MM.1S (cell line): ENCODE results near the gene MISP3.
"Not testable (repeated sequence)": the region's sequence is repeated elsewhere in the genome, so short reads cannot be mapped to it uniquely, and the experiment has no call there.

Experiments
- EZH2 ChIP-seq: fragments of 300-600 bp; sonication (generic); optimal IDR thresholded peaks from 2 replicates; pipeline ENCODE3; 2017; ENCODE audit warnings: low read depth, mild to moderate bottlenecking, antibody characterized with exemption, low read length, mixed read lengths
- EZH2phosphoT487 ChIP-seq: fragments of 300-600 bp; sonication (generic); IDR thresholded peaks from 2 replicates; pipeline ENCODE4 v1.6.1; 2018; ENCODE audit warnings: antibody characterized with exemption, low read length
- TF ChIP-seq, protein P1 (sequence below): fragments of 300-600 bp; sonication (generic); IDR thresholded peaks from 2 replicates; pipeline ENCODE4 v1.5.1; 2016; ENCODE audit warnings: antibody characterized with exemption, low read length, mixed read lengths

GRCh38 chr19:14047866-14048265, 24.7 kb upstream of the MISP3 start:
- TF ChIP-seq, protein P1, sequence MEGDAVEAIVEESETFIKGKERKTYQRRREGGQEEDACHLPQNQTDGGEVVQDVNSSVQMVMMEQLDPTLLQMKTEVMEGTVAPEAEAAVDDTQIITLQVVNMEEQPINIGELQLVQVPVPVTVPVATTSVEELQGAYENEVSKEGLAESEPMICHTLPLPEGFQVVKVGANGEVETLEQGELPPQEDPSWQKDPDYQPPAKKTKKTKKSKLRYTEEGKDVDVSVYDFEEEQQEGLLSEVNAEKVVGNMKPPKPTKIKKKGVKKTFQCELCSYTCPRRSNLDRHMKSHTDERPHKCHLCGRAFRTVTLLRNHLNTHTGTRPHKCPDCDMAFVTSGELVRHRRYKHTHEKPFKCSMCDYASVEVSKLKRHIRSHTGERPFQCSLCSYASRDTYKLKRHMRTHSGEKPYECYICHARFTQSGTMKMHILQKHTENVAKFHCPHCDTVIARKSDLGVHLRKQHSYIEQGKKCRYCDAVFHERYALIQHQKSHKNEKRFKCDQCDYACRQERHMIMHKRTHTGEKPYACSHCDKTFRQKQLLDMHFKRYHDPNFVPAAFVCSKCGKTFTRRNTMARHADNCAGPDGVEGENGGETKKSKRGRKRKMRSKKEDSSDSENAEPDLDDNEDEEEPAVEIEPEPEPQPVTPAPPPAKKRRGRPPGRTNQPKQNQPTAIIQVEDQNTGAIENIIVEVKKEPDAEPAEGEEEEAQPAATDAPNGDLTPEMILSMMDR = not testable (repeated sequence)
- TF ChIP-seq EZH2, EZH2phosphoT487: not testable (repeated sequence)
